HepG2 (cell line): ENCODE data around the gene SARNP. TPM values are rescaled to one million over a fixed set of nuclear protein-coding genes. Genes with fewer than 3 reads are reported as not detected.

Experiments used
- DMTF1 ChIP-seq: sonication (generic); formaldehyde crosslinking; IDR thresholded peaks from 2 replicates; pipeline ENCODE4 v1.4.0; 2020; ENCODE audit warnings: mild to moderate bottlenecking, missing genetic modification reagents
- ESRRA ChIP-seq: sonication (generic); formaldehyde crosslinking; IDR thresholded peaks from 2 replicates; pipeline ENCODE4 v1.5.1; 2020; ENCODE audit warnings: mild to moderate bottlenecking, low read depth, missing genetic modification reagents
- HOMEZ ChIP-seq: IDR thresholded peaks from 2 replicates; pipeline ENCODE4 v1.6.1; 2016; ENCODE audit warnings: low read depth
- IKZF1 ChIP-seq: fragments of 450-650 bp; IDR thresholded peaks from 2 replicates; pipeline ENCODE4 v1.7.1; 2016
- MAFG ChIP-seq: sonication (generic); formaldehyde crosslinking; IDR thresholded peaks from 2 replicates; pipeline ENCODE4 v1.5.1; 2020; ENCODE audit warnings: mild to moderate bottlenecking, missing genetic modification reagents
- PRMT3 ChIP-seq: sonication (generic); formaldehyde crosslinking; IDR thresholded peaks from 2 replicates; pipeline ENCODE4 v1.8.1; 2022; ENCODE audit warnings: low read depth, mild to moderate bottlenecking, moderate library complexity, missing genetic modification reagents, borderline replicate concordance
- SALL1 ChIP-seq: sonication (generic); formaldehyde crosslinking; IDR thresholded peaks from 2 replicates; pipeline ENCODE4 v1.8.0; 2022; ENCODE audit warnings: mild to moderate bottlenecking, missing genetic modification reagents
- TCF7L2 ChIP-seq: IDR thresholded peaks from 2 replicates; pipeline ENCODE4 v1.6.1; 2011; ENCODE audit warnings: mild to moderate bottlenecking, low read depth, low read length, moderate library complexity
- TRAFD1 ChIP-seq: sonication (generic); formaldehyde crosslinking; IDR thresholded peaks from 2 replicates; pipeline ENCODE4 v1.5.1; 2020; ENCODE audit warnings: missing genetic modification reagents, mild to moderate bottlenecking, borderline replicate concordance
- ZBTB40 ChIP-seq, 2 experiments: fragments of 450-650 bp in 1 of 2; sonication (generic) in 1 of 2; formaldehyde crosslinking in 1 of 2; IDR thresholded peaks; 2 replicates each; pipeline versions ENCODE4 v1.6.1 to v1.8.0; 2016 to 2022; ENCODE audit warnings: antibody characterized with exemption in 1 of 2, mild to moderate bottlenecking in 1 of 2, missing genetic modification reagents in 1 of 2
- ZNF562 ChIP-seq: sonication (generic); formaldehyde crosslinking; IDR thresholded peaks from 2 replicates; pipeline ENCODE4 v1.8.0; 2022; ENCODE audit warnings: missing genetic modification reagents, borderline replicate concordance
- ZNF598 ChIP-seq: sonication (generic); formaldehyde crosslinking; IDR thresholded peaks from 2 replicates; pipeline ENCODE4 v1.5.1; 2020; ENCODE audit warnings: mild to moderate bottlenecking, missing genetic modification reagents, borderline replicate concordance
- ZNF891 ChIP-seq: sonication (generic); formaldehyde crosslinking; IDR thresholded peaks from 2 replicates; pipeline ENCODE4 v1.5.0; 2020; ENCODE audit warnings: mild to moderate bottlenecking, missing genetic modification reagents
- polyA plus RNA-seq, 8 experiments: library from polyadenylated mRNA; depleted of rRNA in 3 of 8; stranded (reverse) in 7 of 8; unstranded in 1 of 8; fragments of >200 nt; fragmentation: Illumina TruSeq in 4 of 8; extraction: Trizol in 4 of 8; gene quantifications; 2 replicates each; pipeline versions ENCODE4 v1.2.1 to v1.2.3, GENCODE V29; 2011 to 2016; ENCODE audit warnings: low read depth in 4 of 8, missing spikeins in 1 of 8, mixed read lengths in 1 of 8; ENCODE audit not compliant: insufficient read depth in 1 of 8
- total RNA-seq, 5 experiments: library from RNA; depleted of rRNA; stranded (reverse); fragments of >200 nt; fragmentation: Illumina TruSeq; extraction: Trizol; gene quantifications; 2 replicates each; pipeline ENCODE4 v1.2.3, GENCODE V29; 2016; ENCODE audit warnings: low read depth in 1 of 5

The SARNP gene
- total and polyA plus RNA-seq, 2 of the 13 experiments (the other 11 are each of a cell fraction or from before 2014, with no cell fraction given), result 59.0 to 95.4 TPM

- no peak for TF ChIP-seq ZBTB40 (IDR thresholded peaks at IDR 0.05)
- TF ChIP-seq ZBTB40 (CRISPR knock-in tag; IDR thresholded peaks at IDR 0.05), result 0 out of 2 replicates have a peak, but pooled peaks have one; percentile 10
- TF ChIP-seq TCF7L2, result no peak
- TF ChIP-seq ESRRA (CRISPR knock-in tag), result 0 out of 2 replicates have a peak, but pooled peaks have one; percentile 29
- TF ChIP-seq PRMT3 (CRISPR knock-in tag), result no peak
- no peak for TF ChIP-seq DMTF1 (CRISPR knock-in tag)
- TF ChIP-seq ZNF891 (CRISPR knock-in tag), result 0 out of 2 replicates have a peak, but pooled peaks have one; percentile 15
- peak; percentile 59; the same call in 1 of the 2 replicates for TF ChIP-seq MAFG
- peak; percentile 59; the same call in 1 of the 2 replicates for TF ChIP-seq HOMEZ
- TF ChIP-seq IKZF1, result no peak
- peak; percentile 51 for TF ChIP-seq SALL1 (CRISPR knock-in tag)
- TF ChIP-seq ZNF562 (CRISPR knock-in tag), result no peak
- TF ChIP-seq TRAFD1, result no peak
- 0 out of 2 replicates have a peak, but pooled peaks have one; percentile 35 for TF ChIP-seq ZNF598 (CRISPR knock-in tag)
These were observed 80.5 kb downstream of the SARNP start (continued) for GRCh38 chr12:55736780-55737580.
